Esophagus squamous epithelium (tissue), 4 donors: ENCODE results near the gene AIFM1.

Experiments used
- POLR2A ChIP-seq, 4 donors: fragments of 450-650 bp; IDR thresholded peaks; one replicate each; pipeline ENCODE4 v1.6.1; 2017; ENCODE audit warnings: antibody characterized with exemption in 4 of 4, mild to moderate bottlenecking in 4 of 4, moderate library complexity in 3 of 4
- TF ChIP-seq, protein P1 (sequence below), 6 experiments: fragments of 450-650 bp in 4 of 6; fragments of 200-600 bp in 2 of 6; sonication (generic) in 2 of 6; IDR thresholded peaks; one replicate each; pipeline ENCODE4 v1.5.1; 2016 to 2019; ENCODE audit warnings: antibody characterized with exemption in 6 of 6, mild to moderate bottlenecking in 4 of 6, moderate library complexity in 4 of 6

DNA sequence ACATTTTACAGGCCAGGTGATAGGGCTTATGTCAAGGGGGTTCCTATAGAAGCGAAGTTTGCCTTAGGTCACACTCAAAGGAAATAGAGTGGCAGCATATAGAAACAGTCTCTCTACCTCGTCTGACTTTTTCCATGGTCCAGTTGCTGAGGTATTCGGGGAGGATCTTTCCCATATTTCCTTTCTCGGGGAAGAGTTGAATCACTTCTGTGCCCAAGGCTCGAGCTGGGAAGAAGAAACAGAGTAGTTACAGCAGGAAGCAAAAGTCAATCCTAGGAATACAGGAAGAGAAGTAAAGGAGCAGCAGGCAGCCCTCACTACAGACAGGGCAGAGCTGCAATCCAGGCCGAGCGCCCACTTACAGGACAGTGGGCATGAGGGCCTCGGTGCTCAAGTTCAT is 28.7 kb downstream of the AIFM1 start:
- TF ChIP-seq, protein P1, sequence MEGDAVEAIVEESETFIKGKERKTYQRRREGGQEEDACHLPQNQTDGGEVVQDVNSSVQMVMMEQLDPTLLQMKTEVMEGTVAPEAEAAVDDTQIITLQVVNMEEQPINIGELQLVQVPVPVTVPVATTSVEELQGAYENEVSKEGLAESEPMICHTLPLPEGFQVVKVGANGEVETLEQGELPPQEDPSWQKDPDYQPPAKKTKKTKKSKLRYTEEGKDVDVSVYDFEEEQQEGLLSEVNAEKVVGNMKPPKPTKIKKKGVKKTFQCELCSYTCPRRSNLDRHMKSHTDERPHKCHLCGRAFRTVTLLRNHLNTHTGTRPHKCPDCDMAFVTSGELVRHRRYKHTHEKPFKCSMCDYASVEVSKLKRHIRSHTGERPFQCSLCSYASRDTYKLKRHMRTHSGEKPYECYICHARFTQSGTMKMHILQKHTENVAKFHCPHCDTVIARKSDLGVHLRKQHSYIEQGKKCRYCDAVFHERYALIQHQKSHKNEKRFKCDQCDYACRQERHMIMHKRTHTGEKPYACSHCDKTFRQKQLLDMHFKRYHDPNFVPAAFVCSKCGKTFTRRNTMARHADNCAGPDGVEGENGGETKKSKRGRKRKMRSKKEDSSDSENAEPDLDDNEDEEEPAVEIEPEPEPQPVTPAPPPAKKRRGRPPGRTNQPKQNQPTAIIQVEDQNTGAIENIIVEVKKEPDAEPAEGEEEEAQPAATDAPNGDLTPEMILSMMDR (IDR thresholded peaks at IDR 0.05) = no peak
- TF ChIP-seq POLR2A (IDR thresholded peaks at IDR 0.05) = no peak
